Raji (cell line): Measurements from ENCODE around the gene PDGFA.

Source experiments
- POLR2A ChIP-seq: IDR thresholded peaks from 2 replicates; pipeline ENCODE4 v1.6.1; 2011; ENCODE audit warnings: low read depth, low read length, control low read depth; ENCODE audit not compliant: insufficient read depth

Gene PDGFA

GRCh38 chr7:473870-474604, 45.6 kb downstream of the PDGFA start:
- TF ChIP-seq POLR2A = no peak

GRCh38 chr7:473211-473734, 46.4 kb downstream of the PDGFA start:
- no peak for TF ChIP-seq POLR2A

- no peak for TF ChIP-seq POLR2A
Observed at GRCh38 chr7:472640-472957, 47.0 kb downstream of the PDGFA start.

GRCh38 chr7:471866-472639, 47.6 kb downstream of the PDGFA start:
- no peak for TF ChIP-seq POLR2A

- TF ChIP-seq POLR2A = no peak
Observed at GRCh38 chr7:471191-471865, 48.3 kb downstream of the PDGFA start.

- no peak for TF ChIP-seq POLR2A
Observed at GRCh38 chr7:469563-469961, 50.1 kb downstream of the PDGFA start.

GRCh38 chr7:468681-469562, 50.7 kb downstream of the PDGFA start:
- no peak for TF ChIP-seq POLR2A

GRCh38 chr7:467856-468545, 51.6 kb downstream of the PDGFA start:
- TF ChIP-seq POLR2A = no peak

GRCh38 chr7:467393-467828, 52.2 kb downstream of the PDGFA start:
- no peak for TF ChIP-seq POLR2A

GRCh38 chr7:466465-467191, 53.0 kb downstream of the PDGFA start:
- TF ChIP-seq POLR2A = no peak

- no peak for TF ChIP-seq POLR2A
Observed at GRCh38 chr7:465710-466400, 53.8 kb downstream of the PDGFA start.

GRCh38 chr7:464454-465401, 54.9 kb downstream of the PDGFA start:
- no peak for TF ChIP-seq POLR2A
